K562 (cell line): ENCODE measurements around the gene GABRA1.

ENCODE experiments used
- BCL6 ChIP-seq: fragments of 250-450 bp; sonication (Bioruptor Pico); IDR thresholded peaks from 2 replicates; pipeline ENCODE4 v1.4.0; 2020
- FOS ChIP-seq: IDR thresholded peaks from 3 replicates; pipeline ENCODE4 v1.6.1; 2011; ENCODE audit not compliant: insufficient read length; ENCODE audit errors: extremely low read depth
- MTA1 ChIP-seq: fragments of 450-650 bp; IDR thresholded peaks from 2 replicates; pipeline ENCODE4 v1.6.1; 2017; ENCODE audit warnings: borderline replicate concordance
- NEUROD1 ChIP-seq: fragments of 150-350 bp; IDR thresholded peaks from 2 replicates; pipeline ENCODE4 v1.6.1; 2014; ENCODE audit warnings: borderline replicate concordance, low read length, low read depth; ENCODE audit not compliant: partially characterized antibody
- POLR2A ChIP-seq: fragments of 450-650 bp; conservative IDR thresholded peaks from 2 replicates; pipeline ENCODE4 v1.6.1; 2016
- POLR2AphosphoS5 ChIP-seq: IDR thresholded peaks from 2 replicates; pipeline ENCODE4 v1.6.1; 2011; ENCODE audit warnings: mild to moderate bottlenecking, low read depth, low read length, moderate library complexity; ENCODE audit not compliant: control insufficient read depth, insufficient read depth
- RAD21 ChIP-seq, 2 experiments: fragments of 250-450 bp in 1 of 2; fragments of 450-650 bp in 1 of 2; sonication (Bioruptor Pico) in 1 of 2; formaldehyde crosslinking in 1 of 2; IDR thresholded peaks in 1 of 2; conservative IDR thresholded peaks in 1 of 2; 2 replicates each; pipeline versions ENCODE4 v1.4.0 to v1.8.0; 2020 to 2022; ENCODE audit warnings: mild to moderate bottlenecking in 2 of 2, moderate library complexity in 1 of 2
- U2AF1 ChIP-seq: fragments of 200-400 bp; formaldehyde crosslinking; optimal IDR thresholded peaks from 2 replicates; pipeline ENCODE3; 2017; ENCODE audit warnings: mild to moderate bottlenecking, low read depth, low read length, moderate library complexity
- ZNF274 ChIP-seq: IDR thresholded peaks from 2 replicates; pipeline ENCODE4 v1.6.1; 2011; ENCODE audit warnings: low read depth, mild to moderate bottlenecking, low read length, moderate library complexity, borderline replicate concordance
- TF ChIP-seq, protein P1 (sequence below), 3 experiments: IDR thresholded peaks in 2 of 3; conservative IDR thresholded peaks in 1 of 3; 2 replicates each; pipeline ENCODE4 v1.5.1; 2011 to 2012; ENCODE audit warnings: low read length in 3 of 3, mild to moderate bottlenecking in 3 of 3, control low read depth in 2 of 3, improper control_type of control experiment in 1 of 3, inconsistent platforms in 1 of 3, low read depth in 1 of 3, mixed read lengths in 1 of 3, moderate library complexity in 1 of 3; ENCODE audit not compliant: insufficient read depth in 2 of 3

DNA sequence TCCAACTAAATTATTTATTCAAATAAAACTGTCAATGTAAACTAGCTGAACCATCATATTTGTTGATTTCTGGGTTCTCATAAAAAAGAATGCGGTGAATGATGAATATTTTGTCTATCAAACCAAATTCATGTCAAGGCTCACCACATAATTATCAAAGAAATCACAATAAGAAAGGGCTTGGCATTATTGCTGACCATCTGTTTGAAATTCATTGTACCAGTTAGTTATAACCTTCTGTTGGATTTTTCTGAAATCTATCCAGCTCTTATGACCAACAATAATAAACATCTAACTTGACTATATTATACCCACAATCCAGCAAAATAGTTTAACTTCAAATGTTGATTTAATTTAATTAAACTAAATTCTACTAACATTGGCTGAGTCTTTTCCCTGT, 53.1 kb downstream of the GABRA1 start:
- TF ChIP-seq, protein P1, sequence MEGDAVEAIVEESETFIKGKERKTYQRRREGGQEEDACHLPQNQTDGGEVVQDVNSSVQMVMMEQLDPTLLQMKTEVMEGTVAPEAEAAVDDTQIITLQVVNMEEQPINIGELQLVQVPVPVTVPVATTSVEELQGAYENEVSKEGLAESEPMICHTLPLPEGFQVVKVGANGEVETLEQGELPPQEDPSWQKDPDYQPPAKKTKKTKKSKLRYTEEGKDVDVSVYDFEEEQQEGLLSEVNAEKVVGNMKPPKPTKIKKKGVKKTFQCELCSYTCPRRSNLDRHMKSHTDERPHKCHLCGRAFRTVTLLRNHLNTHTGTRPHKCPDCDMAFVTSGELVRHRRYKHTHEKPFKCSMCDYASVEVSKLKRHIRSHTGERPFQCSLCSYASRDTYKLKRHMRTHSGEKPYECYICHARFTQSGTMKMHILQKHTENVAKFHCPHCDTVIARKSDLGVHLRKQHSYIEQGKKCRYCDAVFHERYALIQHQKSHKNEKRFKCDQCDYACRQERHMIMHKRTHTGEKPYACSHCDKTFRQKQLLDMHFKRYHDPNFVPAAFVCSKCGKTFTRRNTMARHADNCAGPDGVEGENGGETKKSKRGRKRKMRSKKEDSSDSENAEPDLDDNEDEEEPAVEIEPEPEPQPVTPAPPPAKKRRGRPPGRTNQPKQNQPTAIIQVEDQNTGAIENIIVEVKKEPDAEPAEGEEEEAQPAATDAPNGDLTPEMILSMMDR (IDR thresholded peaks at IDR 0.05 in 2 of 3, conservative IDR thresholded peaks at IDR 0.05 in 1 of 3; ENCODE audit: insufficient read depth in 2 of 3, low read depth in 1 of 3, low read length in 3 of 3): no peak
- TF ChIP-seq MTA1 (no peak), RAD21 (CRISPR knock-in tag; conservative IDR thresholded peaks at IDR 0.05 in 1 of 2, IDR thresholded peaks at IDR 0.05 in 1 of 2) (no peak), ZNF274 (no peak), BCL6 (CRISPR knock-in tag) (no peak), U2AF1 (no peak), FOS (no peak), NEUROD1 (no peak), POLR2AphosphoS5 (no peak), POLR2A (no peak)
